Neural progenitor cell (in vitro differentiated cells): ENCODE results near the gene BMAL2.

Source experiments
- EZH2 ChIP-seq: fragments of 200-600 bp; sonication (generic); IDR thresholded peaks from 2 replicates; pipeline ENCODE4 v1.6.1; 2017; ENCODE audit warnings: antibody characterized with exemption, mild to moderate bottlenecking, moderate library complexity
- TF ChIP-seq, protein P1 (sequence below): fragments of 200-600 bp; sonication (generic); IDR thresholded peaks from 2 replicates; pipeline ENCODE4 v1.5.1; 2017; ENCODE audit warnings: antibody characterized with exemption, mild to moderate bottlenecking

DNA sequence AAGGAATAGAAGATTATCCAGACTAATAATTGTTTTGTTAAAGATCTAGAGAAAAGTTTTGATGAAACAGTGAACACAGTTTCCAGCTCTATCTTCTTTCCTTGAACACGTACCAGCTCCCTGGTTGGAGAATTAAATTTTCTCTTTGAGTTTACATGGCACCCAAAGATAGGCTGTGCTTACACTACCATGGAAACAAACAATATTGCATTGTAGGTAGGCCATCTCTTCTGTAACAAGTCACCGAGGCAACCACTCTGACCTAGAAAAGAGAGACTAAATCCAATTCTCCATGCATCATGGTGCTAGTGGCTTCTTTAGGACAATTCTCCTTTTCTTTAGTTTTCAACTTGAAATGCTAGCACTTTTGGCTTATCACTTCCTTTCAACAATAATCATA is 9.9 kb downstream of the BMAL2 start:
- TF ChIP-seq, protein P1, sequence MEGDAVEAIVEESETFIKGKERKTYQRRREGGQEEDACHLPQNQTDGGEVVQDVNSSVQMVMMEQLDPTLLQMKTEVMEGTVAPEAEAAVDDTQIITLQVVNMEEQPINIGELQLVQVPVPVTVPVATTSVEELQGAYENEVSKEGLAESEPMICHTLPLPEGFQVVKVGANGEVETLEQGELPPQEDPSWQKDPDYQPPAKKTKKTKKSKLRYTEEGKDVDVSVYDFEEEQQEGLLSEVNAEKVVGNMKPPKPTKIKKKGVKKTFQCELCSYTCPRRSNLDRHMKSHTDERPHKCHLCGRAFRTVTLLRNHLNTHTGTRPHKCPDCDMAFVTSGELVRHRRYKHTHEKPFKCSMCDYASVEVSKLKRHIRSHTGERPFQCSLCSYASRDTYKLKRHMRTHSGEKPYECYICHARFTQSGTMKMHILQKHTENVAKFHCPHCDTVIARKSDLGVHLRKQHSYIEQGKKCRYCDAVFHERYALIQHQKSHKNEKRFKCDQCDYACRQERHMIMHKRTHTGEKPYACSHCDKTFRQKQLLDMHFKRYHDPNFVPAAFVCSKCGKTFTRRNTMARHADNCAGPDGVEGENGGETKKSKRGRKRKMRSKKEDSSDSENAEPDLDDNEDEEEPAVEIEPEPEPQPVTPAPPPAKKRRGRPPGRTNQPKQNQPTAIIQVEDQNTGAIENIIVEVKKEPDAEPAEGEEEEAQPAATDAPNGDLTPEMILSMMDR, result no peak
- no peak for TF ChIP-seq EZH2
